Gastroesophageal sphincter (tissue), 3 donors: ENCODE measurements around the gene RPGRIP1.

Source experiments
- EP300 ChIP-seq: sonication (generic); formaldehyde crosslinking; IDR thresholded peaks from one replicate; pipeline ENCODE4 v1.6.1; 2017; ENCODE audit warnings: antibody characterized with exemption, mild to moderate bottlenecking
- POLR2A ChIP-seq, 2 donors: fragments of 450-650 bp; IDR thresholded peaks; one replicate each; pipeline ENCODE4 v1.6.1; 2017; ENCODE audit warnings: antibody characterized with exemption in 2 of 2, mild to moderate bottlenecking in 2 of 2, moderate library complexity in 1 of 2
- POLR2AphosphoS5 ChIP-seq: sonication (generic); formaldehyde crosslinking; IDR thresholded peaks from one replicate; pipeline ENCODE4 v1.6.1; 2017; ENCODE audit warnings: antibody characterized with exemption
- TF ChIP-seq, protein P1 (sequence below), 4 experiments: fragments of 200-600 bp in 2 of 4; fragments of 450-650 bp in 2 of 4; sonication (generic) in 1 of 4; IDR thresholded peaks; one replicate each; pipeline ENCODE4 v1.5.1; 2017 to 2019; ENCODE audit warnings: antibody characterized with exemption in 4 of 4, mild to moderate bottlenecking in 2 of 4, moderate library complexity in 2 of 4

DNA sequence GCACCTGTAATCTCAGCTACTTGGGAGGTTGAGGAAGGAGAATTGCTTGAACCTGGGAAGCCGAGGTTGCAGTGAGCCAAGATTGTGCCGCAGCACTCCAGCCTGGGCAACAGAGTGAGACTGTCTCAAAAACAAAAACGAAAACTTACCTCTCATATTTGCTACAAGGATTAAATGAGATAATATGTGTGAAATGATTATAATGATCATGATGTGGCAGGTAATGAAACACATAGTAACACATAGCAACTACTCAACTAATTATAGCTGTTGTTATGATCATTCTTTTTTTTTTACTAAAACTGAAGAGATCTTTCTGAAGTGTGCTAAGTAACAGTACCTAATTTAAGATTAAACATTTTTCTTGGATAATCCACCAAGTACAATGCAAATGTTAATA, 30.1 kb downstream of the RPGRIP1 start:
- TF ChIP-seq POLR2A (IDR thresholded peaks at IDR 0.05) = no peak
- TF ChIP-seq EP300 = no peak
- TF ChIP-seq, protein P1, sequence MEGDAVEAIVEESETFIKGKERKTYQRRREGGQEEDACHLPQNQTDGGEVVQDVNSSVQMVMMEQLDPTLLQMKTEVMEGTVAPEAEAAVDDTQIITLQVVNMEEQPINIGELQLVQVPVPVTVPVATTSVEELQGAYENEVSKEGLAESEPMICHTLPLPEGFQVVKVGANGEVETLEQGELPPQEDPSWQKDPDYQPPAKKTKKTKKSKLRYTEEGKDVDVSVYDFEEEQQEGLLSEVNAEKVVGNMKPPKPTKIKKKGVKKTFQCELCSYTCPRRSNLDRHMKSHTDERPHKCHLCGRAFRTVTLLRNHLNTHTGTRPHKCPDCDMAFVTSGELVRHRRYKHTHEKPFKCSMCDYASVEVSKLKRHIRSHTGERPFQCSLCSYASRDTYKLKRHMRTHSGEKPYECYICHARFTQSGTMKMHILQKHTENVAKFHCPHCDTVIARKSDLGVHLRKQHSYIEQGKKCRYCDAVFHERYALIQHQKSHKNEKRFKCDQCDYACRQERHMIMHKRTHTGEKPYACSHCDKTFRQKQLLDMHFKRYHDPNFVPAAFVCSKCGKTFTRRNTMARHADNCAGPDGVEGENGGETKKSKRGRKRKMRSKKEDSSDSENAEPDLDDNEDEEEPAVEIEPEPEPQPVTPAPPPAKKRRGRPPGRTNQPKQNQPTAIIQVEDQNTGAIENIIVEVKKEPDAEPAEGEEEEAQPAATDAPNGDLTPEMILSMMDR (IDR thresholded peaks at IDR 0.05) = no peak
- no peak for TF ChIP-seq POLR2AphosphoS5
